GM21717 (cell line): ENCODE data around the gene TCEAL1.
"Not testable (repeated sequence)": the region's sequence is repeated elsewhere in the genome, so short reads cannot be mapped to it uniquely, and the experiment has no call there.

Source experiments
- ATAC-seq: cut with Tn5 transposase; IDR thresholded peaks from one replicate; pipeline ENCODE4 v1.9.1; 2021; ENCODE audit warnings: mild to moderate bottlenecking, moderate library complexity; ENCODE audit not compliant: unreplicated experiment

Gene TCEAL1

GRCh38 chrX:103628386-103629317, at the start of gene TCEAL1:
Gene TCEAL1 (plus strand): TSS chrX:103628975. CDS start chrX:103629917, 942 bp downstream.
- ATAC-seq: peak; percentile 59

GRCh38 chrX:103584596-103584995, 44.2 kb upstream of the TCEAL1 start:
- no peak for ATAC-seq

- ATAC-seq: no peak
Measured at GRCh38 chrX:103585411-103586313, 43.1 kb upstream of the TCEAL1 start, which contains the start of gene TCEAL4. Gene TCEAL4 (plus strand): TSS chrX:103585515. CDS start chrX:103586676, 1,161 bp downstream.

- no peak for ATAC-seq
Measured at GRCh38 chrX:103586314-103586646, 42.5 kb upstream of the TCEAL1 start.

GRCh38 chrX:103586659-103587058, 42.1 kb upstream of the TCEAL1 start:
- ATAC-seq: no peak

- not testable (repeated sequence) for ATAC-seq
Measured at GRCh38 chrX:103592295-103592694, 36.5 kb upstream of the TCEAL1 start.

GRCh38 chrX:103595202-103595601, 33.6 kb upstream of the TCEAL1 start:
- not testable (repeated sequence) for ATAC-seq

- ATAC-seq: peak; percentile 75
Measured at GRCh38 chrX:103607364-103608305, 21.1 kb upstream of the TCEAL1 start, which contains the start of gene TCEAL3. Gene TCEAL3 (plus strand): TSS chrX:103607963. CDS start chrX:103609065, 1,102 bp downstream.

- ATAC-seq: peak; percentile 30
Measured at GRCh38 chrX:103608306-103608963, 20.3 kb upstream of the TCEAL1 start.

- no peak for ATAC-seq
Measured at GRCh38 chrX:103610282-103610681, 18.5 kb upstream of the TCEAL1 start.

- no peak for ATAC-seq
Measured at GRCh38 chrX:103613362-103613890, 15.3 kb upstream of the TCEAL1 start.

GRCh38 chrX:103614999-103615398, 13.8 kb upstream of the TCEAL1 start:
- ATAC-seq: no peak

- ATAC-seq: no peak
Measured at GRCh38 chrX:103615781-103616371, 12.9 kb upstream of the TCEAL1 start.

- no peak for ATAC-seq
Measured at GRCh38 chrX:103616676-103617186, 12.0 kb upstream of the TCEAL1 start.

- no peak for ATAC-seq
Measured at GRCh38 chrX:103624111-103624510, 4.7 kb upstream of the TCEAL1 start.

GRCh38 chrX:103626855-103627254, 1.9 kb upstream of the TCEAL1 start:
- ATAC-seq: no peak

- ATAC-seq: peak; percentile 38
Measured at GRCh38 chrX:103629318-103630170, 769 bp downstream of the TCEAL1 start.

- no peak for ATAC-seq
Measured at GRCh38 chrX:103630171-103630511, 1.4 kb downstream of the TCEAL1 start.
